HG03159 (cell line): ENCODE results near the gene C2CD4B.

Source experiments
- ATAC-seq: cut with Tn5 transposase; IDR thresholded peaks from one replicate; pipeline ENCODE4 v1.9.1; 2021; ENCODE audit warnings: mild to moderate bottlenecking, moderate library complexity; ENCODE audit not compliant: unreplicated experiment

C2CD4B gene

DNA sequence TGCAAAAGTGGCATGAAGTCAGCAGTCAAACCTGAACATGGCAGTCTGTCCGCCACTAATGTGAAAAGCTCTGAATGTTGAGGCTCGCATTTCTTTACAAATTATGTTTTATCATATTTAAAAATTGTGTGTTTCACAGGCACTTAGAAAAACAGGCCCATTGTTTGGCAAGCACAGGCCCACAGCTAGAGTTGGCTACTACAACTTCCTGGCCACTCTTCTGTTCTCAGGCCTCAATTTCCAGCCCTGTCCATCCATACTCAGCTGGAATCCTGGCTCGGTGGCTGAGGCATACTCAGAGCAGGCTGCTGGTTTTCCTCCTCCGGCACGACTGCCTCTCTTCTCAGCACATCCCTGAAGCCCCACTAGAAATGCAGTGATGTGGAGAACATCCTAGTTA lies 44.3 kb downstream of the C2CD4B start:
- ATAC-seq: no peak

DNA sequence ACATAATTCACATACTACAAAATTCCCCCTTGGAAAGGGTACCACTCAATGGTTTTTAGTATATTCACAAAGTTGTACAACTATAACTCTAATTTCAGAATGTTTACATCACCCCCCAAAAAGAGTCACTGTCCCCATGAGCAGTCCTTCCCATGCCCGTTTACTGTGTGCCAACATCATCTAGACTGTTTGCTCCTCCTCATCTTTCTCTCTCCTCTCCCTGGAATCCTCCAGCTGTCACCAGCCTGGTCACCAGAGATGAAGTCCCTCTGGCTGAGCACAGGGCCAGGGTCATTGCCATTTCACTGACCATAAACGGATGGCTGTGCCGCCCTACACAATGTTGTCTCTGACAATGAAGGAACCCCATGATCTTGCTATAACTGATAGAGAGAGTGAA lies 45.2 kb downstream of the C2CD4B start:
- ATAC-seq: no peak

DNA sequence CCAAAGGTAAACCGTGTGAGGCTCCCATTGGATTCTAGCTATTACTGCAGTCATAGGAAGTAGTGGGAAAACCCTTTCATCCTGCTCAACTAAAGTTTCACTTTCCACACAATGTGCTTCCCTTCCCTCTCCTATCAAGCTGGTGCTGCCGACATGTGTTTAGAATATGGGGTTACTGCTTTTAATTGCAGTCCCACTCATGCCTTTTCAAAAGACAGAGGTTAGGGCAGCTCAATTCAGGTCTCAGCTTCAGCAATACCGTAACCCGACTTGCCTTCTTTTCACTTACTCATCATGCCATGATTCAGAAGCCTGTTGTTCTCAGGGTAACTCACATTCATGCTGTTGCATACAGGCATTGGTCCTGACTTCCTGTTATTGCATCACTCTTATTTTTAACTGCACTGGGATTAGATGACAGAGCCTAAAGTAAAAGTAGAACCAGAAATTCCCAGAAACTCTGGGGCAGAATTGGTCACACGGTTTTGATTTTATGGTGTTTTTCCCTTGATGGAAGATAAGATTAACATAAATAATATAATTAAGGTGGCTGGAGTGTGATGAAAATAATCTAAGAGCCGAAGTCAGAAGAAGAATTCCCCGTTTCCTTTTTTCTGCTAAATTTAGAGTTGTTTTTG lies 45.7 kb downstream of the C2CD4B start:
- no peak for ATAC-seq

DNA sequence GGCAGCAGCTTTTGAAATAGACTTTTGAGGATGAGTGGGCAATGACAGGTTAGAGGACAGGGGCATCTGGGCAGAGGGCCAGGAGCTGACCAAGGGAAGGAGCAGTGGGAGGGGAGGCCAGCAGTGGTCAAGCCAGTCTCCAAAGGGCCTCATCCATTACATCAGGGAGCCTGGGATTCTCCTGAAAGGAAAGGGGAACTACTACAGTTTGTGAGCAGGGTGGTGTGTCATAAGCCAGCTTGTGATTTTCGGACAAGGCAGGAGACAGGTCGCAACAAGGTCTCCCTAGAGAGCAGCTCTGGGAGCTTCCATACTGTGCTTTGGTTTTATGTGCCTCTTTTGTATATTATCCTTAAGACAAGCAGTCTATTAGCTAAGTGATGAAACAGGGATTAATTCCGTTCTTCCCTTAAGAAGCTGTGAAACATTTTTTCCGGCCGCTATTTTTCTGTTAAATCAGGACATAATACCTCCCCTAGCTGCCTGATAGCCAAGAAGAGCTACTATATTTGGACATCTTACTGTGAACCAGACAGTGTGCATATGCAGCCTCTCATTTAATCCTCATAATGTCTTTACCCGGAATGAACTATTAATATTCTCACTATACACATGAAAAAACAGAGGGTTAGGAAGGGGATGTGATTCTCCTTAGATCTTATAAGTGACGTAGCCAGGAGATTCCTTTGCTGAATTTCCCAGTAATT lies 46.4 kb downstream of the C2CD4B start:
- no peak for ATAC-seq

- ATAC-seq: no peak
These were observed 49.2 kb downstream of the C2CD4B start for GRCh38 chr15:62115847-62116246.
